GM23338 (cell line): ENCODE data around the gene HK2. TPM values are rescaled to one million over a fixed set of nuclear protein-coding genes. Genes with fewer than 3 reads are reported as not detected.

Experiments used
- ATAC-seq: fragments of 200-7000 bp; cut with Tn5 transposase; 3 replicates; pipeline ENCODE4 v1.9.1; 2020
- DNase-seq: peaks from one replicate; pipeline ENCODE4 v3.0.0-alpha.2; 2015; ENCODE audit warnings: low spot score
- H2AFZ ChIP-seq: fragments of 200-600 bp; sonication (generic); 2 replicates; pipeline ENCODE4 v1.8.0; 2016; ENCODE audit warnings: antibody characterized with exemption, mild to moderate bottlenecking, moderate library complexity
- H3F3A ChIP-seq: fragments of 200-600 bp; sonication (generic); replicated peaks from 2 replicates; pipeline ENCODE4 v1.8.0; 2017; ENCODE audit warnings: antibody characterized with exemption, mixed run types, low read depth
- H3K27ac ChIP-seq: fragments of 200-600 bp; sonication (generic); 2 replicates; pipeline ENCODE4 v1.6.1; 2016; ENCODE audit warnings: low read depth
- H3K27me3 ChIP-seq: fragments of 200-600 bp; sonication (generic); 2 replicates; pipeline ENCODE4 v1.8.0; 2016; ENCODE audit warnings: mild to moderate bottlenecking, mixed run types, moderate library complexity; ENCODE audit not compliant: insufficient read depth
- H3K36me3 ChIP-seq: fragments of 200-600 bp; sonication (generic); 2 replicates; pipeline ENCODE4 v1.8.0; 2016; ENCODE audit warnings: mild to moderate bottlenecking; ENCODE audit not compliant: insufficient read depth
- H3K4me1 ChIP-seq: fragments of 200-600 bp; sonication (generic); 2 replicates; pipeline ENCODE4 v1.8.0; 2016; ENCODE audit warnings: mild to moderate bottlenecking, moderate library complexity; ENCODE audit not compliant: insufficient read depth
- H3K4me2 ChIP-seq: fragments of 200-600 bp; sonication (generic); 2 replicates; pipeline ENCODE4 v1.7.1; 2017; ENCODE audit warnings: mixed run types
- H3K4me3 ChIP-seq: fragments of 200-600 bp; sonication (generic); 2 replicates; pipeline ENCODE4 v1.6.1; 2016; ENCODE audit warnings: mixed run types
- H3K79me2 ChIP-seq: fragments of 200-600 bp; sonication (generic); replicated peaks from 2 replicates; pipeline ENCODE4 v1.8.0; 2017; ENCODE audit warnings: mild to moderate bottlenecking; ENCODE audit not compliant: insufficient read depth
- H3K9me2 ChIP-seq: fragments of 200-600 bp; sonication (generic); 2 replicates; pipeline ENCODE4 v1.8.0; 2017; ENCODE audit not compliant: insufficient read depth
- H4K20me1 ChIP-seq: fragments of 200-600 bp; sonication (generic); replicated peaks from 2 replicates; pipeline ENCODE4 v1.8.0; 2017; ENCODE audit warnings: mild to moderate bottlenecking; ENCODE audit not compliant: insufficient read depth
- H3K27ac Mint-ChIP-seq: 2 replicates; pipeline ENCODE4 v1.8.0; 2020; ENCODE audit warnings: inconsistent platforms, mild to moderate bottlenecking, moderate library complexity, mixed read lengths
- H3K27me3 Mint-ChIP-seq: 3 replicates; pipeline ENCODE4 v1.8.0; 2022; ENCODE audit warnings: low read depth, mild to moderate bottlenecking, moderate library complexity, mixed read lengths, inconsistent platforms; ENCODE audit not compliant: insufficient read depth, poor library complexity
- H3K36me3 Mint-ChIP-seq: 3 replicates; pipeline ENCODE4 v1.8.0; 2021; ENCODE audit warnings: low read depth, mild to moderate bottlenecking, inconsistent platforms, moderate library complexity, mixed read lengths
- H3K4me1 Mint-ChIP-seq: 3 replicates; pipeline ENCODE4 v1.8.0; 2020; ENCODE audit warnings: mild to moderate bottlenecking, inconsistent platforms, mixed read lengths
- H3K4me3 Mint-ChIP-seq: 3 replicates; pipeline ENCODE4 v1.8.0; 2021; ENCODE audit warnings: moderate library complexity, mild to moderate bottlenecking, inconsistent platforms, mixed read lengths
- H3K9me3 Mint-ChIP-seq: 3 replicates; pipeline ENCODE4 v1.8.0; 2020; ENCODE audit warnings: moderate library complexity, mild to moderate bottlenecking, inconsistent platforms, mixed read lengths
- EZH2phosphoT487 ChIP-seq: fragments of 200-600 bp; sonication (generic); IDR thresholded peaks from one replicate; pipeline ENCODE4 v1.8.1; 2018; ENCODE audit warnings: antibody characterized with exemption; ENCODE audit not compliant: unreplicated experiment
- JUNB ChIP-seq: IDR thresholded peaks from one replicate; pipeline ENCODE4 v1.6.1; 2016; ENCODE audit warnings: antibody characterized with exemption; ENCODE audit not compliant: unreplicated experiment
- POLR2AphosphoS5 ChIP-seq: IDR thresholded peaks from 2 replicates; pipeline ENCODE4 v1.6.1; 2016; ENCODE audit warnings: antibody characterized with exemption, low read depth
- REST ChIP-seq: IDR thresholded peaks from one replicate; pipeline ENCODE4 v1.6.1; 2018; ENCODE audit warnings: antibody characterized with exemption; ENCODE audit not compliant: unreplicated experiment
- ZNF462 ChIP-seq: fragments of 250-450 bp; sonication (Bioruptor Pico); IDR thresholded peaks from 2 replicates; pipeline ENCODE4 v1.5.0; 2020; ENCODE audit warnings: mild to moderate bottlenecking, moderate library complexity
- polyA plus RNA-seq: library from polyadenylated mRNA; unstranded; fragments of >200 nt; fragmentation: Nextera tagmentation; extraction: Ambion mirVana; gene quantifications from 2 replicates; pipeline ENCODE4 v1.2.1, GENCODE V29; 2016
- total RNA-seq: library from RNA; depleted of rRNA; stranded (reverse); fragments of >200 nt; shearing (Covaris generic); gene quantifications from 2 replicates; pipeline ENCODE4 v1.2.3, GENCODE V29; 2014

The HK2 gene
- total and polyA plus RNA-seq, 2 experiments from 2014 or later: 23.2 to 54.7 TPM

GRCh38 chr2:74924463-74925265, 90.7 kb downstream of the HK2 start:
- H3K4me1 ChIP-seq: 0 out of 2 replicates have a peak, but pooled peaks cover 2% of the 10 kb centered on the region
- TF ChIP-seq REST: no peak
- no peak for TF ChIP-seq EZH2phosphoT487
- no peak for TF ChIP-seq POLR2AphosphoS5
- no peak for TF ChIP-seq ZNF462 (CRISPR knock-in tag)
- TF ChIP-seq JUNB: no peak
- H3K9me3 Mint-ChIP-seq: no peaks in the 10 kb centered on the region; the same call in 1 of the 3 replicates
- H3K4me3 ChIP-seq: no peak overlapping the region
- no peaks in the 10 kb centered on the region for H3K36me3 ChIP-seq
- H3K4me3 Mint-ChIP-seq: no peak overlapping the region
- H3K9me2 ChIP-seq: 0 out of 2 replicates have a peak, but pooled peaks cover 6% of the 10 kb centered on the region
- ATAC-seq (no peak), DNase-seq (no peak)
- peaks cover 6% of the 10 kb centered on the region; the same call in 1 of the 3 replicates for H3K36me3 Mint-ChIP-seq
- no peak overlapping the region for H2AFZ ChIP-seq
- no peaks in the 10 kb centered on the region for H3K27me3 ChIP-seq
- H3K79me2 ChIP-seq: no peaks in the 10 kb centered on the region
- H3K27me3 Mint-ChIP-seq: peaks cover 4% of the 10 kb centered on the region
- no peak overlapping the region for H3K27ac Mint-ChIP-seq
- no peak overlapping the region for H3K27ac ChIP-seq
- no peaks in the 10 kb centered on the region; the same call in 1 of the 2 replicates for H4K20me1 ChIP-seq
- peaks cover 2% of the 10 kb centered on the region; the same call in 1 of the 3 replicates for H3K4me1 Mint-ChIP-seq
- H3K4me2 ChIP-seq: no peak overlapping the region
- no peaks in the 10 kb centered on the region for H3F3A ChIP-seq
